ENCODE measurements around the gene CADM1.

CADM1 gene

DNA sequence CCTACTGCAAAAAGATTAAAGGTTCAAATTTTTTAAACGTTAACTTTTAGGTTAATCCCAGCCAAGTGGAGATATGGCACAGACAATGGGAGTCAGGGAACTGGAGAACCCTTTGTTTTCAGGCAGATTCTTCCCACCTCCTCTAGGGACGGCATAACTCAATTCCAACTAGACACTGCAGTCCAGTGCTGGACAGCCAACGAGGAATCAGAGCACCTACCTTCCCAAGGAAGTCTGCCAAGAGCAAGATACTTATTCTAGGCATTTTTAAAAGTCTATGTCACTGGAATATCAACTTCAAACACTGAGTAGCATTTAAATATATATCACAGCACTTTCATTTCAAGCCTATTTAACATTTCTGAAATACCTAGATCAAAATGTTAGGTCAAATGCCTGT lies 7.3 kb downstream of the CADM1 start:
- Mint-ChIP-seq H3K4me3 (no peak overlapping the region), H3K36me3 (ENCODE audit: low read depth) (peaks cover 42% of the 10 kb centered on the region), H3K27ac (no peak overlapping the region), H3K27me3 (ENCODE audit: low read depth) (peaks cover 4% of the 10 kb centered on the region), H3K4me1 (peaks cover 22% of the 10 kb centered on the region), H3K9me3 (peaks cover 3% of the 10 kb centered on the region)
- TF ChIP-seq, protein P1, sequence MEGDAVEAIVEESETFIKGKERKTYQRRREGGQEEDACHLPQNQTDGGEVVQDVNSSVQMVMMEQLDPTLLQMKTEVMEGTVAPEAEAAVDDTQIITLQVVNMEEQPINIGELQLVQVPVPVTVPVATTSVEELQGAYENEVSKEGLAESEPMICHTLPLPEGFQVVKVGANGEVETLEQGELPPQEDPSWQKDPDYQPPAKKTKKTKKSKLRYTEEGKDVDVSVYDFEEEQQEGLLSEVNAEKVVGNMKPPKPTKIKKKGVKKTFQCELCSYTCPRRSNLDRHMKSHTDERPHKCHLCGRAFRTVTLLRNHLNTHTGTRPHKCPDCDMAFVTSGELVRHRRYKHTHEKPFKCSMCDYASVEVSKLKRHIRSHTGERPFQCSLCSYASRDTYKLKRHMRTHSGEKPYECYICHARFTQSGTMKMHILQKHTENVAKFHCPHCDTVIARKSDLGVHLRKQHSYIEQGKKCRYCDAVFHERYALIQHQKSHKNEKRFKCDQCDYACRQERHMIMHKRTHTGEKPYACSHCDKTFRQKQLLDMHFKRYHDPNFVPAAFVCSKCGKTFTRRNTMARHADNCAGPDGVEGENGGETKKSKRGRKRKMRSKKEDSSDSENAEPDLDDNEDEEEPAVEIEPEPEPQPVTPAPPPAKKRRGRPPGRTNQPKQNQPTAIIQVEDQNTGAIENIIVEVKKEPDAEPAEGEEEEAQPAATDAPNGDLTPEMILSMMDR (IDR thresholded peaks at IDR 0.05; ENCODE audit: unreplicated experiment in 3 of 3), result no peak

DNA sequence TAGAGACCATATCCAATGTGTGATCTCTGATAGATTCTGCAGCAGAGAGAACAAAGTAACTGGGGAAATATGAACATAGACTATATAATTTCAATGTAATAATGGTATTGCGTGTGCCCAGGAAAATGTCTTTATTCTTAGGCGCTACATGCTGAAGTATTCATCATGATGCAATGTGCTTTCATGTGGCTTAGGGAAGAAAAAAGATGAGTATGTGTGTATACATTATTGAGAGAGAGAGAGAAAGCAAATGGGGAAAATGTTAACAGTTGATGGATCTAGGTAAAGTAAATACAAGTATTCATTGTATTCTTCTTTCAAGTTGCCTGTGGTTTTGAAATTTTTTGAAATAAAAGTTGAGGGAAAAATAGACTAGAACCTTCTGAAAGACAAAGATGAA lies 10.3 kb downstream of the CADM1 start:
- H3K27ac Mint-ChIP-seq, result no peak overlapping the region
- H3K27me3 Mint-ChIP-seq (ENCODE audit: low read depth), result no peaks in the 10 kb centered on the region
- TF ChIP-seq, protein P1 (IDR thresholded peaks at IDR 0.05; ENCODE audit: unreplicated experiment in 3 of 3), result no peak
- peaks cover 6% of the 10 kb centered on the region for H3K9me3 Mint-ChIP-seq
- peaks cover 58% of the 10 kb centered on the region for H3K36me3 Mint-ChIP-seq (ENCODE audit: low read depth)
- peaks cover 22% of the 10 kb centered on the region for H3K4me1 Mint-ChIP-seq
- no peak overlapping the region for H3K4me3 Mint-ChIP-seq

DNA sequence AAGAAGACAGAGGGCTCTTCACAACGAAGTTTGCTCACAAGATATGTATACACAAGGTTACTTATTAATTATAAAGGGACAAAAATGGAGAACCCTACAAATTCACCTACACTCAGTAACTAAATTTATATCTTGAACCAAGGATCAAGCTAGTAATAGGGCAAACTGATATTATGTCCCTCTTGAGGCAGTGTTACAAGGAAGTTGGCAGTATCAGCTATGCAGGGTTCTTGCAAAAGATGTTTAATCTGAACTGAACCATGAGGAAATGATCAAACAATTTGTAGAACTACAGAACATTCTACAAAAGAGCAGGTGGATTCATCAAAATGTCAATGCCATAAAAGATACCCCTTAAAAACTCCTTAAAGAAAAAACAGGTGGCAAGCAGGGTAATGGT lies 10.7 kb downstream of the CADM1 start:
- H3K27ac Mint-ChIP-seq, result no peak overlapping the region
- peaks cover 19% of the 10 kb centered on the region for H3K4me1 Mint-ChIP-seq
- no peak overlapping the region for H3K4me3 Mint-ChIP-seq
- TF ChIP-seq, protein P1 (IDR thresholded peaks at IDR 0.05; ENCODE audit: unreplicated experiment in 3 of 3), result no peak
- no peaks in the 10 kb centered on the region for H3K27me3 Mint-ChIP-seq (ENCODE audit: low read depth)
- peaks cover 6% of the 10 kb centered on the region for H3K9me3 Mint-ChIP-seq
- H3K36me3 Mint-ChIP-seq (ENCODE audit: low read depth), result peaks cover 58% of the 10 kb centered on the region

DNA sequence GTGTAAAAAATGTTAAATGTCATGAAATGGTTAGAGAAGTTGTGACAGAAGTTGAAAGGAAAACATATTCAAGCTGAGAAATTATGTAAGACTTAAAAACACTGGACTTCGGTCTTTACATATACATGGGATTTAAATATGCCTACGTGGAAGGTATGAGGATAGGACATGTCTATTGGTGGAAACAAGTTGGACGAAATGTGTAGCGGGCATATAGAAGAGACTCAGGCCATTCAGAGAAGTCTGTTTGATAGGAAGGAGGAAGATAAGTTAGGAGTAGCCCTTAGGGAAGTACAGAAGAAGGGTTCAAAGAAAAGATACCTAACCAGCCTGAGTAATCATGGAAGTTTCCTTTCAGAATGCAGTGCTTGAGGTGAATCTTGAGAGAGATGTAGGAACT lies 14.7 kb downstream of the CADM1 start:
- no peak overlapping the region for H3K4me3 Mint-ChIP-seq
- no peaks in the 10 kb centered on the region for H3K27me3 Mint-ChIP-seq (ENCODE audit: low read depth)
- peaks cover 11% of the 10 kb centered on the region for H3K9me3 Mint-ChIP-seq
- TF ChIP-seq, protein P1 (IDR thresholded peaks at IDR 0.05; ENCODE audit: unreplicated experiment in 3 of 3), result no peak
- H3K4me1 Mint-ChIP-seq, result no peaks in the 10 kb centered on the region
- peaks cover 61% of the 10 kb centered on the region for H3K36me3 Mint-ChIP-seq (ENCODE audit: low read depth)
- no peak overlapping the region for H3K27ac Mint-ChIP-seq

DNA sequence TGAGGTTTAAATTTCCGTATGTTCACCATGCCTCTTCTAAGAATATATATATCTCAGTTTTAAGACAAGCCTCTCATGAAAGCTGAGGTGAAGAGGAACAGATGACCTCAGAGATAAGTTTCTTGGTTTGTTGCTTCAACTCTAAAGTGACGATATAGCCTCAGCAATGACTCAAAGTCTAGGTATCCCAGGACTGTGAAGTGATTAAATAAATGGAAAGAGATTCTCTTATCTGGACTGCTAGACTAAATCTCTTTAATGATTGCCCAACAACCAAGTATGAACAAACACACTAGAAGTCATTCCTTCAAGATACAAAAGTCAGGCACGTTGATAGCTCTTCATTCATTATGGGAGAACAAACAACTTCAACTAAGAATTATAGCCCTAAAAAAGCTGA lies 15.3 kb downstream of the CADM1 start:
- TF ChIP-seq, protein P1 (IDR thresholded peaks at IDR 0.05; ENCODE audit: unreplicated experiment in 3 of 3), result no peak
- Mint-ChIP-seq H3K27me3 (ENCODE audit: low read depth) (no peaks in the 10 kb centered on the region), H3K27ac (no peak overlapping the region), H3K36me3 (ENCODE audit: low read depth) (peaks cover 57% of the 10 kb centered on the region), H3K4me1 (no peaks in the 10 kb centered on the region), H3K4me3 (no peak overlapping the region), H3K9me3 (peaks cover 10% of the 10 kb centered on the region)

DNA sequence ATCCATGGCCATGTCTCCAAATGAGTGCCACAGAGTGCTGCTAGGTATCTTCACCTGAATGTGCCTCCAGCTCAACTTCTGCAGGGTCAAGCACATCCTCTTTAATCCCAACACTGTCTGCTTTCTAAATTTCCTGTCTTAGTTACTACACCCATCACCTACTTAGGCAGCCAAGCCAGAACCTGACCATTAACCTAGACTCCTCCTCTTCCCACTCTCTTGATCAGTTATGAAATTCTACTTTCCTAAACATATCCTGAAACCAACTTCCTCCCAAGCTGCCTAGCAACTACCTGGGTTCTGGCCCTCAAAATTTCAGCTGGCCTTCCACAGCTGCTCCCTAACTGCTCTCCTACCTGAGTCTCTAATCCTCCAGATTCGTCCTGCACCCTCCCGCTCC lies 22.7 kb downstream of the CADM1 start:
- no peak overlapping the region for H3K4me3 Mint-ChIP-seq
- H3K4me1 Mint-ChIP-seq, result no peaks in the 10 kb centered on the region
- H3K27ac Mint-ChIP-seq, result no peak overlapping the region
- H3K27me3 Mint-ChIP-seq (ENCODE audit: low read depth), result no peaks in the 10 kb centered on the region
- peaks cover 31% of the 10 kb centered on the region for H3K36me3 Mint-ChIP-seq (ENCODE audit: low read depth)
- TF ChIP-seq, protein P1 (IDR thresholded peaks at IDR 0.05; ENCODE audit: unreplicated experiment in 3 of 3), result no peak
- peaks cover 5% of the 10 kb centered on the region for H3K9me3 Mint-ChIP-seq

Measured in nephron (organoid).